ENCODE data around the gene LRRC41.
"Not testable (repeated sequence)": the region's sequence is repeated elsewhere in the genome, so short reads cannot be mapped to it uniquely, and the experiment has no call there.

LRRC41 gene

GRCh38 chr1:46284597-46285564 is 18.5 kb downstream of the LRRC41 start:
- no peak for DNase-seq

- no peak for DNase-seq
Observed at GRCh38 chr1:46284058-46284457, 19.4 kb downstream of the LRRC41 start.

GRCh38 chr1:46281021-46281420 is 22.4 kb downstream of the LRRC41 start:
- DNase-seq = no peak

GRCh38 chr1:46280092-46280491 is 23.3 kb downstream of the LRRC41 start:
- DNase-seq = no peak

GRCh38 chr1:46278807-46279206 is 24.6 kb downstream of the LRRC41 start:
- peak in 1 of 2 experiments; percentile 41 for DNase-seq

GRCh38 chr1:46277658-46278373 is 25.6 kb downstream of the LRRC41 start:
- DNase-seq = no peak

- no peak for DNase-seq
Observed at GRCh38 chr1:46275030-46275337, 28.4 kb downstream of the LRRC41 start.

- DNase-seq = no peak
Observed at GRCh38 chr1:46274225-46275029, 29.0 kb downstream of the LRRC41 start.

- no peak for DNase-seq
Observed at GRCh38 chr1:46268578-46268977, 34.8 kb downstream of the LRRC41 start.

GRCh38 chr1:46263146-46263545 is 40.3 kb downstream of the LRRC41 start:
- DNase-seq = no peak

- DNase-seq = no peak
Observed at GRCh38 chr1:46262508-46262907, 40.9 kb downstream of the LRRC41 start.

GRCh38 chr1:46256523-46256922 is 46.9 kb downstream of the LRRC41 start:
- DNase-seq = no peak

- no peak for DNase-seq
Observed at GRCh38 chr1:46254668-46255067, 48.7 kb downstream of the LRRC41 start.

GRCh38 chr1:46248122-46248920 is 55.1 kb downstream of the LRRC41 start:
- no peak for DNase-seq

- peak; percentile 72 to 92 for DNase-seq
Observed at GRCh38 chr1:46247436-46248121, 55.8 kb downstream of the LRRC41 start, which contains the start of gene RAD54L. Gene RAD54L, plus strand, starts transcription at chr1:46247763. Its CDS starts 643 bp downstream, at chr1:46248406.

GRCh38 chr1:46246548-46247435 is 56.6 kb downstream of the LRRC41 start:
- DNase-seq = no peak

- not testable (repeated sequence) for DNase-seq
Observed at GRCh38 chr1:46246136-46246535, 57.3 kb downstream of the LRRC41 start.

- DNase-seq = no peak
Observed at GRCh38 chr1:46244656-46245371, 58.6 kb downstream of the LRRC41 start.

- DNase-seq = not testable (repeated sequence)
Observed at GRCh38 chr1:46243831-46244230, 59.6 kb downstream of the LRRC41 start.

- no peak for DNase-seq
Observed at GRCh38 chr1:46242918-46243317, 60.5 kb downstream of the LRRC41 start.
